Stimulated activated CD4-positive, alpha-beta T cell treated with anti-CD3 and anti-CD28 coated beads, Interleukin-15, amount 100 ng/mL, for 1 hour (primary cell): ENCODE results near the gene TMEM89.

ENCODE experiments used
- DNase-seq, 2 donors: peaks; one replicate each; pipeline ENCODE4 v3.0.0-alpha.2; 2020; ENCODE audit warnings: low read depth in 1 of 2, low spot score in 1 of 2

The TMEM89 gene

GRCh38 chr3:48614044-48614443, 7.5 kb downstream of the TMEM89 start:
- DNase-seq: no peak

- no peak for DNase-seq
These were observed 9.3 kb downstream of the TMEM89 start for GRCh38 chr3:48612309-48612708.

GRCh38 chr3:48609088-48610005, 12.2 kb downstream of the TMEM89 start, which contains the start of gene UQCRC1:
Gene UQCRC1 (minus strand): TSS chr3:48609646. CDS start chr3:48609620, 26 bp downstream.
- peak; percentile 82 to 87 for DNase-seq

- DNase-seq: no peak
These were observed 14.1 kb downstream of the TMEM89 start for GRCh38 chr3:48607519-48607918.

GRCh38 chr3:48601622-48601994, 20.0 kb downstream of the TMEM89 start:
- DNase-seq: no peak

- DNase-seq: no peak
These were observed 20.6 kb downstream of the TMEM89 start for GRCh38 chr3:48600711-48601621.

- DNase-seq: no peak
These were observed 21.9 kb downstream of the TMEM89 start for GRCh38 chr3:48599509-48600285.

- DNase-seq: no peak
These were observed 22.5 kb downstream of the TMEM89 start for GRCh38 chr3:48599077-48599501.

- DNase-seq: no peak
These were observed 23.1 kb downstream of the TMEM89 start for GRCh38 chr3:48598323-48599076.

- DNase-seq: no peak
These were observed 24.2 kb downstream of the TMEM89 start for GRCh38 chr3:48597408-48597800.

- no peak for DNase-seq
These were observed 24.7 kb downstream of the TMEM89 start for GRCh38 chr3:48596676-48597407.

- no peak for DNase-seq
These were observed 25.4 kb downstream of the TMEM89 start for GRCh38 chr3:48596157-48596556.

GRCh38 chr3:48595526-48596121, 25.9 kb downstream of the TMEM89 start:
- DNase-seq: no peak

- no peak for DNase-seq
These were observed 26.5 kb downstream of the TMEM89 start, which contains the start of gene COL7A1 for GRCh38 chr3:48595075-48595525. Gene COL7A1 (minus strand): TSS chr3:48595329. CDS start chr3:48595159, 170 bp downstream.

GRCh38 chr3:48594417-48595049, 27.0 kb downstream of the TMEM89 start:
- DNase-seq: no peak

GRCh38 chr3:48593337-48593736, 28.2 kb downstream of the TMEM89 start:
- DNase-seq: no peak

GRCh38 chr3:48592519-48593087, 29.0 kb downstream of the TMEM89 start:
- no peak for DNase-seq

- DNase-seq: no peak
These were observed 29.6 kb downstream of the TMEM89 start for GRCh38 chr3:48591886-48592518.
